Kidney tubule cell (primary cell): ENCODE data around the gene TANC2.

Experiments used
- DNase-seq: peaks from one replicate; pipeline ENCODE4 v3.0.0-alpha.2; 2018; ENCODE audit warnings: low spot score

Gene TANC2

GRCh38 chr17:62964506-62964905, 1.5 kb upstream of the TANC2 start:
- DNase-seq = no peak

- DNase-seq = no peak
These were observed 805 bp upstream of the TANC2 start for GRCh38 chr17:62965174-62965685.

- DNase-seq = peak; percentile 39
These were observed 580 bp downstream of the TANC2 start for GRCh38 chr17:62966426-62967204.

GRCh38 chr17:62967205-62967529, 1.1 kb downstream of the TANC2 start:
- DNase-seq = no peak

- DNase-seq = peak; percentile 90
These were observed 2.4 kb downstream of the TANC2 start for GRCh38 chr17:62968445-62968923.

GRCh38 chr17:62970610-62971009, 4.6 kb downstream of the TANC2 start:
- DNase-seq = no peak

- DNase-seq = no peak
These were observed 5.8 kb downstream of the TANC2 start for GRCh38 chr17:62971853-62972252.

GRCh38 chr17:62974788-62975187, 8.8 kb downstream of the TANC2 start:
- DNase-seq = no peak

- no peak for DNase-seq
These were observed 9.2 kb downstream of the TANC2 start for GRCh38 chr17:62975206-62975605.

- DNase-seq = peak; percentile 40
These were observed 10.7 kb downstream of the TANC2 start for GRCh38 chr17:62976643-62977231.

GRCh38 chr17:62980842-62981241, 14.8 kb downstream of the TANC2 start:
- DNase-seq = no peak

- peak; percentile 59 for DNase-seq
These were observed 15.9 kb downstream of the TANC2 start for GRCh38 chr17:62981933-62982332.

- DNase-seq = no peak
These were observed 18.8 kb downstream of the TANC2 start for GRCh38 chr17:62984801-62985200.

- no peak for DNase-seq
These were observed 20.5 kb downstream of the TANC2 start for GRCh38 chr17:62986549-62986948.

GRCh38 chr17:62987136-62987535, 21.1 kb downstream of the TANC2 start:
- DNase-seq = no peak

GRCh38 chr17:62989501-62989900, 23.5 kb downstream of the TANC2 start:
- DNase-seq = no peak

- DNase-seq = no peak
These were observed 28.9 kb downstream of the TANC2 start for GRCh38 chr17:62994931-62995330.

- peak; percentile 38 for DNase-seq
These were observed 29.4 kb downstream of the TANC2 start for GRCh38 chr17:62995377-62995885.

GRCh38 chr17:62996221-62996620, 30.2 kb downstream of the TANC2 start:
- no peak for DNase-seq

GRCh38 chr17:62998166-62998565, 32.1 kb downstream of the TANC2 start:
- DNase-seq = no peak

- peak; percentile 58 for DNase-seq
These were observed 32.8 kb downstream of the TANC2 start for GRCh38 chr17:62998665-62999393.

- no peak for DNase-seq
These were observed 33.7 kb downstream of the TANC2 start for GRCh38 chr17:62999736-63000135.
